C4-2B (cell line): Measurements from ENCODE around the gene PTGR1.

ENCODE experiments used
- H3K27ac ChIP-seq: fragments of 450-650 bp; 2 replicates; pipeline ENCODE4 v1.5.1; 2017
- ZFX ChIP-seq: fragments of 450-650 bp; IDR thresholded peaks from 2 replicates; pipeline ENCODE4 v1.6.1; 2017
- TF ChIP-seq, protein P1 (sequence below): fragments of 450-650 bp; conservative IDR thresholded peaks from 2 replicates; pipeline ENCODE4 v1.5.1; 2017; ENCODE audit warnings: mild to moderate bottlenecking

The PTGR1 gene

DNA sequence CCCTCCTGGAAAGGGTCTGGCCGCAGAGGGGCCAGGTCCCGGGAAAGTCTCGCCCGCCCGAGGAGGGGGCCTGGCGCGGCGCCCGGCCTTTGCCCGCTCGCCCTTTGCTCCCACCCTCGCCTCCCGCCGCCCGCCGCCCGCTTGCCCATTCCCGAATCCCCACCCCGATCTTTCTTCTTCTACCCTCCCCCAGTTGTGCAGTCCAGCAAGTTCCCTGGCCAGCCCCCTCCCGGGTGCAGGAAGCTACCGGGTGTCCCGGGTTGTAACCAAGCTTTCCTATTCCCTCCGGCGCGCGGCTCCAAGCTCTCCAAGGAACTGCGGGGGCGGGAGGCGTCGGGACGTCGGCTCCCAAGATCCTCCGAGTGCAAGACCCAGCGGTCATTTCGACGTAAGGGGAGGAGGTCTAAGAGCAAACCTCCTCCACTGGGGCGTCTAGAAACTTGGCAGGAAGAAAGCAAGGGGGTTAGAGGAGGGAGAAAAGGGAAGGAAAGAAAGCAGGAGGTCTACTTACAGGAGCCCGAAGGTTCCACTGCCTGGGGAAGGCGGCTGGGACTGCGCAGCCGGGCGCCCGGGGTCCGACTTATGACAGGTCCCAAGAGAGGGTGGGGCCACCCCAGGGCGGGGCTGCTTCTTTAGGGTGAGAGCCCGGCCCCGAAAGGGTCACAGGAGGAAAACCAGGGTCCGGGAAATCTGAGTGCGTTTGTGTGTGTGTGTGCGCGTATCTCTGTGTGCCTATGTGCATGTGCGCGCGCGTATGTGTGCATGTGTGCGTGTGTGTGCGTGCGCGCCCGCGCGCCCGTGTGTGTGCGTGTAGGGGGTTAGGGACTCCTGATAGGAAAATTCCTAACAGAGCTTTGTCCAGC is at the start of gene PTGR1:
Gene PTGR1 (minus strand): TSS at position 556 of the 863 bp plus-strand sequence. CDS start 2,225 bp downstream, outside the sequence.
- TF ChIP-seq, protein P1, sequence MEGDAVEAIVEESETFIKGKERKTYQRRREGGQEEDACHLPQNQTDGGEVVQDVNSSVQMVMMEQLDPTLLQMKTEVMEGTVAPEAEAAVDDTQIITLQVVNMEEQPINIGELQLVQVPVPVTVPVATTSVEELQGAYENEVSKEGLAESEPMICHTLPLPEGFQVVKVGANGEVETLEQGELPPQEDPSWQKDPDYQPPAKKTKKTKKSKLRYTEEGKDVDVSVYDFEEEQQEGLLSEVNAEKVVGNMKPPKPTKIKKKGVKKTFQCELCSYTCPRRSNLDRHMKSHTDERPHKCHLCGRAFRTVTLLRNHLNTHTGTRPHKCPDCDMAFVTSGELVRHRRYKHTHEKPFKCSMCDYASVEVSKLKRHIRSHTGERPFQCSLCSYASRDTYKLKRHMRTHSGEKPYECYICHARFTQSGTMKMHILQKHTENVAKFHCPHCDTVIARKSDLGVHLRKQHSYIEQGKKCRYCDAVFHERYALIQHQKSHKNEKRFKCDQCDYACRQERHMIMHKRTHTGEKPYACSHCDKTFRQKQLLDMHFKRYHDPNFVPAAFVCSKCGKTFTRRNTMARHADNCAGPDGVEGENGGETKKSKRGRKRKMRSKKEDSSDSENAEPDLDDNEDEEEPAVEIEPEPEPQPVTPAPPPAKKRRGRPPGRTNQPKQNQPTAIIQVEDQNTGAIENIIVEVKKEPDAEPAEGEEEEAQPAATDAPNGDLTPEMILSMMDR: no peak
- no peak for TF ChIP-seq ZFX
- peak within 1 kb of the TSS; percentile 74 for H3K27ac ChIP-seq

DNA sequence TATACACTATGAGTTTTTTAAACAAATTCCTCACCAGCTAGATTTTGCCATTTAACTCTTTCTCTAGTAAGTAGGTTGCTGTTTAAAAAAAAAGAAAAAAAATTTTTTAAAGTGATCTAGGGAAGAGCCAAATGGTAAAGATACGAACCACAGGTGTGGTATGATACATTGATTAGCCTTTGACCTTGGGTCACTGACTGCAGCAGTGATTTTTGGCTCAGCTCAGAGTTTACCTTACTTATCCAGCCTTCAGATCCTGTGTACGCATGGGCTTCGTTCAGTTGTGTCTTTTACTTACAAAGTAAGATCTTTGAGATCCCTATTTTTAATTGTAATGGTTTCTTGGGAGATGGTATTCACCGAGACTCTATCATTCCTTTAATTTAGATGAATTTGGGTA is 49.6 kb upstream of the PTGR1 start:
- no peak overlapping the region for H3K27ac ChIP-seq
- TF ChIP-seq, protein P1: no peak

DNA sequence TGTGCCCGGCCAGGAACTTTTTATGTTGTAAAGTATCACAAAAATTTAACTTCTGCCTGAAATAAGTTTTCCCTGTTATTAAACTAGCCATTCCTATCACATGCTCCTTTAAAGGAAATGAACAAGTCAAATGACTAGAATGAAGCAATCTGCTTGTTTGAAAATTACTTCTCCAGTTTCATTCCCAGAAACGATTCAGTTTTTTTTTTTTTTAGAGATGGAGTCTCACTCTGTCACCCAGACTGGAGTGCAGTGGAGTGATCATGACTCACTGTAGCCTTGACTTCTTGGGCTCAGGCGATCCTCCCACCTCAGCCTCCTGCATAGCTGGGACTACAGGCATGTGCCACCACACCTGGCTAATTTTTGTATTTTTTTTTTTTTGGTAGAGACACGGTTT is 48.6 kb upstream of the PTGR1 start:
- H3K27ac ChIP-seq: no peak overlapping the region
- TF ChIP-seq, protein P1: no peak
- no peak for TF ChIP-seq ZFX

DNA sequence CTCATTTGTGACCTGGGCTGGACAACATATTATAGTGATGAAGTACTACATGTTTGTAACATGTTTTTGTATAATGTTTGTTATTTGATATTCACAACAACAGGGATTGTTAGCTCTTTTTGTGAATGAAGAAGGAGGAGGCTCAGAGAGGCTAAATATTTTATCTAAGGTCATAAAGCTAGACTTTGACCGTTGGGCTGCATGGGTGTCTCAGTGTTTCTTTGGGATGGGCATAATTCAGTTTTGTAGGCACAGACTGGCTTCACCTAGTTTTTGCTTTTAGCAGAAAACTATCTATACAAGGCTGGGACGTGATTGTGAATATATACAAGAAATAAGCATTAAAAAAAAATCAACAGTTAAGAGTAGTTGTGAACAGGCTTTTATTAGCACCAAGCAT is 47.0 kb upstream of the PTGR1 start:
- H3K27ac ChIP-seq: no peak overlapping the region
- TF ChIP-seq, protein P1: no peak
- TF ChIP-seq ZFX: no peak

DNA sequence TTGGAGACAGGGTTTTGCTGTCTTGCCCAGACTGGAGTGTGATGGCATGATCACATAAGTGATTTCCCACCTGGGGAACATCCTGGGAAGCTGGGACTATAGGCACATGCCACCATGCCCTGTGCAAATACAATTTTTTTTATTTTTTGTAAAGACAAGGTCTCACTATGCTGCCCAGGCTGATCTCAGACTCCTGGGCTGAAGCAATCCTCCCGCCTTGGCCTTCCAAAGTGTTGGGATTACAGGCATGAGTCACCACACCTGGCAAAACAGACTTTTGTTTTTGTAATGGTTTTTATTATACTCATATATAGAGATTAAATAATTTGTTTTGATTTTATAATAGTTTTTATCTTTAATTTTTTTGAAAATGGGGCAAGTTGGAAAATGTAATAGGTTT is 46.4 kb upstream of the PTGR1 start:
- TF ChIP-seq, protein P1: no peak
- no peak for TF ChIP-seq ZFX
- H3K27ac ChIP-seq: no peak overlapping the region

DNA sequence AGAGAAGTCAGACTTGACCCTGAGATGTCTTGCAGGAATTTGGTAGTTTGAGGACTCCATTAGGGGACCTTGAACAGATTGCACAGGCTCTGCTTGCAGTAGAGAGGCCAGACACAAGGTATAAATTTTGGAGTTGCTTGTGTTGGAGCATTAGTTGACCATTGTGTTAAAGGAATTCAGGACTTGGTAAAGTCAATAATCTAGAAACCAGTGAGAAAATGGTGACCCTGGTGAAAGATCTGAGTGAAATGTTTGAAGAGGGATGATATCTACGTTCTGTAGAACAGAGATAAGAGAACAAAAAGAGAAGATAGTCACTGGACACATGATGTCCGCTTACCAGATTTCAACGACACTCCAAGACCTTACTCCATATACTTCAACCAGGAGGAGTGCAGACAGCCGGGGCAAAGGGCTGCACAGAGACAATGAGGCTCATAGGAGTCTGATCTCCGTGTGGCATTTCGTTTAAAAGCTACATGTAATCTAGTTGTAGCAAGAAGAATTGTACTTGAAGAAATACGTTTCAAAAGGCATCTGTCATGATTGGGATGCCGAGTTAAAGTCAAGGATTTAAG is 44.8 kb upstream of the PTGR1 start:
- H3K27ac ChIP-seq: no peak overlapping the region
- TF ChIP-seq ZFX: no peak
- TF ChIP-seq, protein P1: no peak

DNA sequence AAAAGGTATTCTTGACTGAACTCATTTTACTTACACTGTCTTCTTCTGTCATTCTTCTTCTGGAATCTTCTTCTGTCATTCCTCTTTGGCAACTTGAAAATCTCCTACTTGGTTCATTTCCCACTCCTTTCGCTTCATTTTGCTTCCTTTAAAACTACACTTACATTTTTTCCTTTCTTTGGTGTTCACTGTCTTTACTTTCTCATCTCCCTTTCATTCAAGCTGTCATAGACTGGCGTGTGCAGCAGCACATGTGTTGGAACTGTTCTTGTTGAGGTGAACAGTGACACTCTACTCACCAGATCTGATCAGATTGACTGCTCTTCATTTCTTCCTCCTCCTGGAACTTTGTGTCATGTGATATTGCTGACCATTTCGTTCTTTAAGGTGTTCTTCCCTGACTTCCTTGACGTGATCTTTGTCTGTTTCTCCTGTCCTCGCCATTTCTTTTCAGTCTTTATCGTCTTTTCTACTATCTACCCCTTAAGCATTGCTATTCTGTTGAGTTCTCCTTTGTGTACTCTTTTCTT is 38.0 kb upstream of the PTGR1 start:
- H3K27ac ChIP-seq: no peak overlapping the region
- no peak for TF ChIP-seq ZFX
- TF ChIP-seq, protein P1: no peak
